ENCODE data around the gene PKP4.

- TF ChIP-seq CTCF (conservative IDR thresholded peaks at IDR 0.05; ENCODE audit: low read length) = peak; percentile 29; the same call in 1 of the 2 replicates
- no peak for TF ChIP-seq EZH2phosphoT487 (IDR thresholded peaks at IDR 0.05; ENCODE audit: borderline replicate concordance, low read depth, low read length)
Measured at GRCh38 chr2:158546412-158547144, 89.8 kb downstream of the PKP4 start.

All from OCI-LY7 (cell line).